Renal pelvis (tissue), 4 donors: ENCODE measurements around the gene RIC8B. TPM values are rescaled to one million over a fixed set of nuclear protein-coding genes. Genes with fewer than 3 reads are reported as not detected.
A peak's percentile ranks its signal among the peaks of the same experiment; 100 is the strongest.

Experiments
- DNase-seq: peaks from one replicate; pipeline ENCODE4 v3.0.0-alpha.2; 2013
- polyA plus RNA-seq, 3 donors: library from polyadenylated mRNA; unstranded; fragments of 120-200 nt; gene quantifications; one replicate each; pipeline ENCODE4 v1.2.1, GENCODE V29; 2013; ENCODE audit not compliant: insufficient read length in 3 of 3

The RIC8B gene
- polyA plus RNA-seq, 3 donors, result 23.3 to 31.6 (median 25.5) TPM

GRCh38 chr12:106754331-106754730 is 20.2 kb upstream of the RIC8B start:
- DNase-seq, result no peak

- DNase-seq, result no peak
These were observed 16.7 kb upstream of the RIC8B start for GRCh38 chr12:106757623-106758348.

- DNase-seq, result no peak
These were observed 16.0 kb upstream of the RIC8B start for GRCh38 chr12:106758349-106759110.

GRCh38 chr12:106759526-106760183 is 14.8 kb upstream of the RIC8B start:
- no peak for DNase-seq

- DNase-seq, result no peak
These were observed 14.3 kb upstream of the RIC8B start for GRCh38 chr12:106760184-106760531.

- DNase-seq, result no peak
These were observed 10.3 kb upstream of the RIC8B start for GRCh38 chr12:106764220-106764619.

GRCh38 chr12:106764738-106765137 is 9.7 kb upstream of the RIC8B start:
- no peak for DNase-seq

- DNase-seq, result peak; percentile 63
These were observed 8.1 kb upstream of the RIC8B start for GRCh38 chr12:106766393-106766826.

- no peak for DNase-seq
These were observed 7.3 kb upstream of the RIC8B start for GRCh38 chr12:106767206-106767605.

GRCh38 chr12:106767954-106768822 is 6.3 kb upstream of the RIC8B start:
- DNase-seq, result no peak

- DNase-seq, result no peak
These were observed 5.4 kb upstream of the RIC8B start for GRCh38 chr12:106769078-106769477.

GRCh38 chr12:106769546-106769945 is 4.9 kb upstream of the RIC8B start:
- DNase-seq, result no peak

- no peak for DNase-seq
These were observed 3.1 kb upstream of the RIC8B start for GRCh38 chr12:106771425-106771824.

- DNase-seq, result no peak
These were observed 1.0 kb upstream of the RIC8B start for GRCh38 chr12:106773286-106774004.

GRCh38 chr12:106774808-106775524 is 484 bp downstream of the RIC8B start:
- no peak for DNase-seq

GRCh38 chr12:106776897-106777296 is 2.4 kb downstream of the RIC8B start:
- DNase-seq, result no peak

GRCh38 chr12:106780010-106780631 is 5.6 kb downstream of the RIC8B start:
- no peak for DNase-seq

GRCh38 chr12:106782619-106783018 is 8.1 kb downstream of the RIC8B start:
- no peak for DNase-seq

- no peak for DNase-seq
These were observed 9.0 kb downstream of the RIC8B start for GRCh38 chr12:106783515-106783914.

- DNase-seq, result no peak
These were observed 15.5 kb downstream of the RIC8B start for GRCh38 chr12:106790020-106790419.
